BJ (cell line): ENCODE results near the gene PCDH8. TPM values are rescaled to one million over a fixed set of nuclear protein-coding genes. Genes with fewer than 3 reads are reported as not detected.

Experiments used
- CTCF ChIA-PET: fragments of 350-600 bp; formaldehyde crosslinking; extraction: SDS; loops from one replicate; lab custom pipeline; 2021; ENCODE audit warnings: antibody characterized with exemption, inconsistent platforms; lab: Yijun Ruan, JAX
- POLR2A ChIA-PET: fragments of 300-600 bp; sonication (Branson Sonifier 250); formaldehyde crosslinking; extraction: SDS; loops from one replicate; lab custom pipeline; 2021; ENCODE audit warnings: antibody characterized with exemption; lab: Charles Lee
- DNase-seq: peaks from one replicate; pipeline ENCODE4 v3.0.0-alpha.2; 2011; ENCODE audit warnings: low read depth
- H3K27me3 ChIP-seq: 2 replicates; pipeline ENCODE4 v1.6.0; 2011; ENCODE audit warnings: low read length; ENCODE audit not compliant: control insufficient read depth, insufficient read depth
- H3K36me3 ChIP-seq: 2 replicates; pipeline ENCODE4 v1.5.1; 2011; ENCODE audit warnings: low read length; ENCODE audit not compliant: control insufficient read depth, insufficient read depth
- H3K4me3 ChIP-seq: 2 replicates; pipeline ENCODE4 v1.5.1; 2011; ENCODE audit warnings: low read depth, mild to moderate bottlenecking, control low read depth, low read length
- CTCF ChIP-seq: IDR thresholded peaks from 2 replicates; pipeline ENCODE4 v1.5.1; 2011; ENCODE audit warnings: low read depth, mild to moderate bottlenecking, control low read depth, inconsistent platforms, low read length, moderate library complexity; ENCODE audit not compliant: insufficient read depth
- polyA plus RNA-seq: library from polyadenylated mRNA; depleted of rRNA; stranded (reverse); fragments of >200 nt; gene quantifications from 2 replicates; pipeline ENCODE4 v1.2.3, GENCODE V29; 2011

The PCDH8 gene
- polyA plus RNA-seq, 1 experiment, result 1.8 TPM

- POLR2A ChIA-PET, result no interaction called here
- DNase-seq, result no peak
- CTCF ChIA-PET, result no interaction called here
Observed at GRCh38 chr13:52840066-52840465, 8.4 kb downstream of the PCDH8 start.

GRCh38 chr13:52838433-52839107 is 9.9 kb downstream of the PCDH8 start:
- POLR2A ChIA-PET, result no interaction called here
- Histone ChIP-seq H3K4me3 (no peak overlapping the region), H3K27me3 (no peaks in the 10 kb centered on the region), H3K36me3 (no peaks in the 10 kb centered on the region)
- no peak for DNase-seq
- CTCF ChIA-PET, result no interaction called here
- no peak for TF ChIP-seq CTCF

More at GRCh38 chr13:52840066-52840465, 8.4 kb downstream of the PCDH8 start:
- Histone ChIP-seq H3K36me3 (no peaks in the 10 kb centered on the region), H3K27me3 (peaks cover 3% of the 10 kb centered on the region), H3K4me3 (no peak overlapping the region)
- TF ChIP-seq CTCF, result no peak

- no peaks in the 10 kb centered on the region for H3K36me3 ChIP-seq
- POLR2A ChIA-PET, result no interaction called here
- no peak for TF ChIP-seq CTCF
- no peak overlapping the region for H3K4me3 ChIP-seq
- CTCF ChIA-PET, result no interaction called here
- H3K27me3 ChIP-seq, result no peaks in the 10 kb centered on the region
- no peak for DNase-seq
Observed at GRCh38 chr13:52837850-52838249, 10.6 kb downstream of the PCDH8 start.

GRCh38 chr13:52835071-52835839 is 13.2 kb downstream of the PCDH8 start:
- no peaks in the 10 kb centered on the region for H3K36me3 ChIP-seq
- H3K4me3 ChIP-seq, result no peak overlapping the region
- no peak for DNase-seq
- ChIA-PET POLR2A (no interaction called here), CTCF (no interaction called here)
- TF ChIP-seq CTCF, result no peak
- no peaks in the 10 kb centered on the region for H3K27me3 ChIP-seq

- POLR2A ChIA-PET, result no interaction called here
- H3K27me3 ChIP-seq, result no peaks in the 10 kb centered on the region
- CTCF ChIA-PET, result interaction anchor here (1.7 kb wide), 1 partner anchor 13 kb away, joined by 5 read pairs; no protein-coding TSS in a partner anchor
- no peak for DNase-seq
- no peaks in the 10 kb centered on the region for H3K36me3 ChIP-seq
- no peak for TF ChIP-seq CTCF
- H3K4me3 ChIP-seq, result no peak overlapping the region
Observed at GRCh38 chr13:52833296-52833875, 15.1 kb downstream of the PCDH8 start.
